ENCODE measurements around the gene CHDH. TPM values are rescaled to one million over a fixed set of nuclear protein-coding genes. Genes with fewer than 3 reads are reported as not detected.

Gene CHDH
- total RNA-seq, 1 experiment from 2014 or later: 0.57 TPM

- DNase-seq (ENCODE audit: extremely low read depth, low read depth): no peak
Observed at GRCh38 chr3:53764026-53764775, 82.0 kb downstream of the CHDH start.

- DNase-seq (ENCODE audit: extremely low read depth, low read depth): no peak
Observed at GRCh38 chr3:53763353-53763752, 82.9 kb downstream of the CHDH start.

Small RNAs within 50 kb of the gene (small RNA-seq; reads per million reads assigned to genes)
- gene AC012467.1: 0 reads per million in 2 experiments

Other genes starting within 250 kb of the CHDH start
- gene IL17RB, start 149 bp upstream of the CHDH start, total RNA-seq (2014; rRNA removed; shearing (Covaris generic)): 0.25 and 0.61 TPM in 2 replicates
- gene ACTR8, start 35.7 kb upstream of the CHDH start, total RNA-seq (2014; rRNA removed; shearing (Covaris generic)): 15.1 and 15.2 TPM in 2 replicates
- gene SELENOK, start 45.4 kb upstream of the CHDH start, total RNA-seq (2014; rRNA removed; shearing (Covaris generic)): 25.0 and 35.3 TPM in 2 replicates